IPS-NIHi11 (cell line): ENCODE results near the gene SHISAL2A.
"Not testable (repeated sequence)": the region's sequence is repeated elsewhere in the genome, so short reads cannot be mapped to it uniquely, and the experiment has no call there.

Experiments
- DNase-seq: peaks from one replicate; pipeline ENCODE4 v3.0.0; 2012; ENCODE audit warnings: mixed read lengths, low spot score

Gene SHISAL2A

GRCh38 chr1:52684545-52684944 lies 51.6 kb downstream of the SHISAL2A start:
- no peak for DNase-seq

DNA sequence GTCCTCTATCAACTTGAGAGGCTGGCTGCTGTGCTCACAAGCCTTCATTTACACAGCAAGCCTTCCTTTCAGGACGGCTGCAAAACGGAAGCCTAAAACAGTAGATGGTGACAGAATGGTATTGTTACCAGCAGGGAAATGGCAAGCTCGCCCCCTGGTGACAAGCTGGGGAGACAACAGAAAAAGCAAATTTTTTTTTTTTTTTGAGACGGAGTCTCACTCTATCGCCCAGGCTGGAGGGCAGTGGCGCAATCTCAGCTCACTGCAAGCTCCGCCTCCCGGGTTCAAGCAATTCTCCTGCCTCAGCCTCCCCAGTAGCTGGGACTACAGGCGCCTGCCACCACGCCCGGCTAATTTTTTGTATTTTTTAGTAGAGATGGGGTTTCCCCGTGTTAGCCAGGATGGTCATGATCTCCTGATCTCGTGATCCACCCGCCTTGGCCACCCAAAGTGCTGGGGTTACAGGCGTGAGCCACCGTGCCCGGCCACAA lies 53.3 kb downstream of the SHISAL2A start:
- peak; percentile 82 for DNase-seq

GRCh38 chr1:52686830-52687229 lies 53.9 kb downstream of the SHISAL2A start:
- no peak for DNase-seq

DNA sequence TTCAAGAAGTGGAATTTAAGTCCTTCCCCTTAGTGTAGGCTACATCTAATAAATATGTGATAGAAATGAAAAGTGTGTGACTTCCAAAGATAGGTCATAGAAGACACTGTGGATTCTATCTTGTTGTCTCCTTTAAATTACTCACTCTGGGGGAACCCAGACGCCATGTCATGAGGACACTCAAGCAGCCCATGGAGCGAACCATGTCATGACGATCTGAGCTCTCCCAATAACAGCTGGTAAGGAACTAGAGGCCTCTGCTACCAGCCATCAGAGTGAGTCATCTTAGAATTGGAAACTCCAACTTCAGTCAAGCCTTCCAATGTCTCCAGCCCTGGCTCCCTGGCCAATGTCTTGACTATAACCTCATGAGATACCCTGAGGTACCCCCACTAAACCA lies 58.9 kb downstream of the SHISAL2A start:
- no peak for DNase-seq

DNA sequence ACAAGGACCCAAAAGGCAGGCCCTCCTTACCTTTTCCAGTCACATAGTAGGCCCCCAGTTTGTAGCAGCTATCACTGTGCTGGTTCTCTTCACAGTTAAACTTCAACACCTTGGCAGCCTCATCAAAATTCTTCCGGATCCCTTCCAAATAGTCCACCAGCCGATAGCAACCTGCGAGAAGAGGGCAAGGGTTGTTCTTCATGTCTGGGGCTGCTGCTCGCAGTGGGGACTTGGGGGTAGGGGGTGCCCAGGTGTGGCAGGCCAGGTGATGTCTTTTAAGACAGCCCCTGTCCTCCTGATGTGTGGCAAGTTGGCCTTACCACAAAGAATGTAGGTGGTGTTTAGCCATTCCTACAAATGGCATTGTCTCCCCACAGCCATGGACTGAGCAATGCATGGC lies 59.7 kb downstream of the SHISAL2A start:
- no peak for DNase-seq

DNA sequence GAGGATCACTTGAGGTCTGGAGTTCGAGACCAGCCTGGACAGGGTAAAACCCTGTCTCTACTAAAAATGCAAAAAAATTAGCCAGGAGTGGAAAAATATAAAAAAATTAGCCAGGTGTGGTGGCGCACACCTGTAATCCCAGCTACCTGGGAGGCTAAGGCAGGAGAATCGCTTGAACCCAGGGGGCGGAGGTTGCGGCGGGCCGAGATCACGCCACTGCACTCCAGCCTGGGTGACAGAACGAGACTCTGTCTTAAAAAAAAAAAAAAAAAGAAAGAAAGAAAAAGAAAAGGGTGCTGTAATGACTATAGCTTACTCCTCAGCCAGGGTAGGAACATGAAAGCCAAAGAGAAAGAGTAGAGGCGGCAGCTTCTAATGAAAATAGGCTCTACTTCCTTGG lies 60.4 kb downstream of the SHISAL2A start:
- not testable (repeated sequence) for DNase-seq

- DNase-seq = no peak
Measured at GRCh38 chr1:52693843-52694242, 60.9 kb downstream of the SHISAL2A start.

- no peak for DNase-seq
Measured at GRCh38 chr1:52695627-52696026, 62.7 kb downstream of the SHISAL2A start.

- peak; percentile 88 for DNase-seq
Measured at GRCh38 chr1:52697795-52698674, 65.1 kb downstream of the SHISAL2A start, which contains the start of gene COA7. Gene COA7, minus strand, starts transcription at chr1:52698347. Its CDS starts 21 bp downstream, at chr1:52698326.

GRCh38 chr1:52702886-52703787 lies 70.2 kb downstream of the SHISAL2A start:
- peak; percentile 88 for DNase-seq

GRCh38 chr1:52706136-52706670 lies 73.2 kb downstream of the SHISAL2A start:
- DNase-seq = no peak
